Adipocyte (in vitro differentiated cells): Measurements from ENCODE around the gene ANKRD26.

Source experiments
- DNase-seq: peaks from one replicate; pipeline ENCODE4 v3.0.0-alpha.2; 2015; ENCODE audit warnings: low read depth
- H3K27me3 ChIP-seq: replicated peaks from 2 replicates; pipeline ENCODE4 v1.7.0; 2013; ENCODE audit warnings: mild to moderate bottlenecking, low read length, moderate library complexity; ENCODE audit not compliant: control insufficient read depth, insufficient read depth
- H3K36me3 ChIP-seq: 2 replicates; pipeline ENCODE4 v1.7.0; 2013; ENCODE audit warnings: low read length, mild to moderate bottlenecking, moderate library complexity; ENCODE audit not compliant: control insufficient read depth, insufficient read depth, severe bottlenecking
- H3K4me1 ChIP-seq: 2 replicates; pipeline ENCODE4 v1.7.0; 2013; ENCODE audit warnings: mild to moderate bottlenecking, low read length, moderate library complexity; ENCODE audit not compliant: control insufficient read depth, insufficient read depth
- H3K4me3 ChIP-seq: 2 replicates; pipeline ENCODE4 v1.7.0; 2013; ENCODE audit warnings: mild to moderate bottlenecking, low read length, moderate library complexity
- H3K9ac ChIP-seq: 2 replicates; pipeline ENCODE4 v1.7.0; 2013; ENCODE audit warnings: mild to moderate bottlenecking, low read length, moderate library complexity
- H3K9me3 ChIP-seq: 2 replicates; pipeline ENCODE4 v1.7.0; 2013; ENCODE audit warnings: mild to moderate bottlenecking, low read length, moderate library complexity; ENCODE audit not compliant: control insufficient read depth

The ANKRD26 gene

GRCh38 chr10:27099916-27100812, at the start of gene ANKRD26:
Gene ANKRD26, minus strand, starts transcription at chr10:27100494. Its CDS starts 168 bp downstream, at chr10:27100326.
- no peaks in the 10 kb centered on the region for H3K27me3 ChIP-seq
- H3K4me1 ChIP-seq = peaks cover 11% of the 10 kb centered on the region
- H3K4me3 ChIP-seq = peak within 1 kb of the TSS; percentile 98
- H3K9me3 ChIP-seq = no peaks in the 10 kb centered on the region
- peak within 1 kb of the TSS; percentile 94 for H3K9ac ChIP-seq
- no peaks in the 10 kb centered on the region for H3K36me3 ChIP-seq
- peak; percentile 100 for DNase-seq

- Histone ChIP-seq H3K36me3 (peaks cover 55% of the 10 kb centered on the region), H3K4me3 (no peak overlapping the region), H3K9ac (no peak overlapping the region), H3K4me1 (peaks cover 19% of the 10 kb centered on the region), H3K9me3 (no peaks in the 10 kb centered on the region), H3K27me3 (no peaks in the 10 kb centered on the region)
- no peak for DNase-seq
These were observed 47.4 kb upstream of the ANKRD26 start for GRCh38 chr10:27147701-27148100.

GRCh38 chr10:27145937-27146336, 45.6 kb upstream of the ANKRD26 start:
- H3K36me3 ChIP-seq = peaks cover 68% of the 10 kb centered on the region
- DNase-seq = no peak
- H3K9ac ChIP-seq = no peak overlapping the region

GRCh38 chr10:27143686-27144085, 43.4 kb upstream of the ANKRD26 start:
- Histone ChIP-seq H3K36me3 (peaks cover 82% of the 10 kb centered on the region), H3K9me3 (no peaks in the 10 kb centered on the region), H3K4me1 (peaks cover 10% of the 10 kb centered on the region), H3K4me3 (no peak overlapping the region), H3K9ac (no peak overlapping the region), H3K27me3 (no peaks in the 10 kb centered on the region)
- no peak for DNase-seq

More at GRCh38 chr10:27145937-27146336, 45.6 kb upstream of the ANKRD26 start:
- Histone ChIP-seq H3K9me3 (no peaks in the 10 kb centered on the region), H3K27me3 (no peaks in the 10 kb centered on the region), H3K4me1 (peaks cover 10% of the 10 kb centered on the region), H3K4me3 (no peak overlapping the region)

GRCh38 chr10:27138277-27138676, 38.0 kb upstream of the ANKRD26 start:
- DNase-seq = no peak
- Histone ChIP-seq H3K9me3 (no peaks in the 10 kb centered on the region), H3K4me1 (no peaks in the 10 kb centered on the region), H3K36me3 (peaks cover 83% of the 10 kb centered on the region), H3K4me3 (no peak overlapping the region), H3K27me3 (no peaks in the 10 kb centered on the region), H3K9ac (no peak overlapping the region)

GRCh38 chr10:27134371-27134770, 34.1 kb upstream of the ANKRD26 start:
- no peaks in the 10 kb centered on the region for H3K9me3 ChIP-seq
- peaks cover 96% of the 10 kb centered on the region for H3K36me3 ChIP-seq
- no peaks in the 10 kb centered on the region for H3K27me3 ChIP-seq
- no peaks in the 10 kb centered on the region for H3K4me1 ChIP-seq
- DNase-seq = no peak
- no peak overlapping the region for H3K9ac ChIP-seq
- H3K4me3 ChIP-seq = no peak overlapping the region

- Histone ChIP-seq H3K27me3 (no peaks in the 10 kb centered on the region), H3K4me3 (no peak overlapping the region), H3K9me3 (no peaks in the 10 kb centered on the region), H3K36me3 (peaks cover 59% of the 10 kb centered on the region), H3K9ac (no peak overlapping the region), H3K4me1 (no peaks in the 10 kb centered on the region)
- DNase-seq = no peak
These were observed 7.9 kb upstream of the ANKRD26 start for GRCh38 chr10:27108165-27108564.

GRCh38 chr10:27104919-27105318, 4.6 kb upstream of the ANKRD26 start:
- Histone ChIP-seq H3K9me3 (no peaks in the 10 kb centered on the region), H3K27me3 (no peaks in the 10 kb centered on the region), H3K4me3 (no peak overlapping the region), H3K4me1 (peaks cover 8% of the 10 kb centered on the region), H3K9ac (no peak overlapping the region), H3K36me3 (peaks cover 27% of the 10 kb centered on the region)
- DNase-seq = no peak

- peaks cover 11% of the 10 kb centered on the region for H3K4me1 ChIP-seq
- H3K9ac ChIP-seq = peak overlapping the region; percentile 94
- no peaks in the 10 kb centered on the region for H3K36me3 ChIP-seq
- peak overlapping the region; percentile 98 for H3K4me3 ChIP-seq
- H3K27me3 ChIP-seq = no peaks in the 10 kb centered on the region
- DNase-seq = no peak
- H3K9me3 ChIP-seq = no peaks in the 10 kb centered on the region
These were observed 586 bp upstream of the ANKRD26 start for GRCh38 chr10:27100813-27101347.

- H3K9me3 ChIP-seq = no peaks in the 10 kb centered on the region
- peaks cover 11% of the 10 kb centered on the region for H3K4me1 ChIP-seq
- peak overlapping the region; percentile 94 for H3K9ac ChIP-seq
- H3K27me3 ChIP-seq = no peaks in the 10 kb centered on the region
- peak overlapping the region; percentile 98 for H3K4me3 ChIP-seq
- no peak for DNase-seq
- peaks cover 1% of the 10 kb centered on the region for H3K36me3 ChIP-seq
These were observed 846 bp downstream of the ANKRD26 start for GRCh38 chr10:27099448-27099847.

GRCh38 chr10:27088119-27089044, 11.9 kb downstream of the ANKRD26 start:
- no peak overlapping the region for H3K4me3 ChIP-seq
- no peak overlapping the region for H3K9ac ChIP-seq
- H3K27me3 ChIP-seq = no peaks in the 10 kb centered on the region
- H3K4me1 ChIP-seq = no peaks in the 10 kb centered on the region
- H3K36me3 ChIP-seq = peaks cover 62% of the 10 kb centered on the region
- no peak for DNase-seq
- H3K9me3 ChIP-seq = no peaks in the 10 kb centered on the region
